GM13976 (cell line): Measurements from ENCODE around the gene SHB.

ENCODE experiments used
- DNase-seq: peaks from one replicate; pipeline ENCODE4 v3.0.0; 2012; ENCODE audit warnings: low spot score
- CTCF ChIP-seq: IDR thresholded peaks from 2 replicates; pipeline ENCODE4 v1.5.1; 2012; ENCODE audit warnings: borderline replicate concordance, mild to moderate bottlenecking; ENCODE audit not compliant: insufficient read depth; ENCODE audit errors: extremely low read depth, missing control alignments, control extremely low read depth
- in situ Hi-C: fragments of 300-500 bp; cut with MboI; formaldehyde crosslinking; loops from one replicate; pipeline ENCODE4 v1.12.0; 2022; ENCODE audit warnings: low sequenced_read_pairs, mixed read lengths, inconsistent platforms; ENCODE audit not compliant: unreplicated experiment

SHB gene

GRCh38 chr9:38101423-38101822 is 32.4 kb upstream of the SHB start:
- no peak for TF ChIP-seq CTCF
- no peak for DNase-seq
- in situ Hi-C loops = loop anchor here (10.0 kb wide), 1 partner anchor 57 kb away; no protein-coding TSS in a partner anchor

GRCh38 chr9:38096238-38096805 is 27.3 kb upstream of the SHB start:
- in situ Hi-C loops = no loop called here
- no peak for TF ChIP-seq CTCF
- DNase-seq = no peak

- in situ Hi-C loops = no loop called here
- DNase-seq = no peak
These were observed 25.1 kb upstream of the SHB start for GRCh38 chr9:38094165-38094564.

GRCh38 chr9:38092656-38093055 is 23.6 kb upstream of the SHB start:
- DNase-seq = no peak
- no peak for TF ChIP-seq CTCF
- in situ Hi-C loops = no loop called here

More at GRCh38 chr9:38094165-38094564, 25.1 kb upstream of the SHB start:
- no peak for TF ChIP-seq CTCF

GRCh38 chr9:38092200-38092524 is 23.1 kb upstream of the SHB start:
- no peak for DNase-seq
- in situ Hi-C loops = no loop called here
- no peak for TF ChIP-seq CTCF

- peak; percentile 55 for DNase-seq
- TF ChIP-seq CTCF = no peak
- in situ Hi-C loops = no loop called here
These were observed 22.5 kb upstream of the SHB start for GRCh38 chr9:38091310-38092199.
